Suppressor macrophage treated with lipopolysaccharide for 4 hours (primary cell): ENCODE measurements around the gene HES5.

Experiments
- DNase-seq: peaks from one replicate; pipeline ENCODE4 v3.0.0-alpha.2; 2020

HES5 gene

DNA sequence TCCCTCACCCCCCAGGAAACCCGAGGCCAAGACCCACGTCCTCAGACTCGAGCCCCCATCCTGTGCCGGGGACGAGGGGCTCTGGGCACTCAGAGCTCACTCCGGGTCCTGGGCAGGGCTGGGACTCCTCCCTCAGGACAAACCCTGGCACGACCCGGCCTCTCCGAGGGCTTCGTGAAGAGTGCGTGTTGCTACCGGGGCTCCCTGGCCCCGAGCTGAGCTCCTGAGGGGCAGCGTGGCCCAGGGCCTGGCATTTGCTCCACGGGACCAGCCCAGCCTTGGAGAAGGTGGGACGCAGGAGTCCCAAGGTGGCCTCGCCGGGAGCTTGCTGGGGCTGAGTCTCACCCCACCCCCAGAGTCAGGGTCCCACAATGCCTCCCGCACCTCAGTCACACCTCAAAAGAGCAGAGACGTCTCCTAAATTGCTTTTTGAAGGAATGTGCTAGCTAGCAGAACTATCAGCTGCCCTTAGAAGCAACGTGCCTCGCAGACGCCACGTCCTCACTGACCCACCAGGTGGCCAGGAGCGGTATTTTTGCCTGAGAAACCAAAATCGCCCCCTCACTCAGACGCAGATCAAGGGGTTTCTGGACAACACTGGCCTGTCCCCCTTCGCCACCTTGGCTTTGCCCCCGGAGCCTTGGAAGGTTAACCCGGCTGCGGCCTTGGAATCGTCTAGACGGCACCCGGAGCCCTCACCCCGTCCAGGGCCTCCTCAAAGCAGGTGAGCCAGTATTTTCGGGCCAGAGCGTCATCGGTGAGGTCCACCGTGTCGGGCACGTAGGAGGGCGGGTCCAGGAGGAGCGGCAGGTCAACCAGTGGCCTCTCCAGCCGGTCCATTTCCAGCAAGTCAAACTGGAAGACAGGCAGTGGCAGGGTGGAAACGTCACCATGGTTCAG lies 14.9 kb downstream of the HES5 start:
- no peak for DNase-seq

DNA sequence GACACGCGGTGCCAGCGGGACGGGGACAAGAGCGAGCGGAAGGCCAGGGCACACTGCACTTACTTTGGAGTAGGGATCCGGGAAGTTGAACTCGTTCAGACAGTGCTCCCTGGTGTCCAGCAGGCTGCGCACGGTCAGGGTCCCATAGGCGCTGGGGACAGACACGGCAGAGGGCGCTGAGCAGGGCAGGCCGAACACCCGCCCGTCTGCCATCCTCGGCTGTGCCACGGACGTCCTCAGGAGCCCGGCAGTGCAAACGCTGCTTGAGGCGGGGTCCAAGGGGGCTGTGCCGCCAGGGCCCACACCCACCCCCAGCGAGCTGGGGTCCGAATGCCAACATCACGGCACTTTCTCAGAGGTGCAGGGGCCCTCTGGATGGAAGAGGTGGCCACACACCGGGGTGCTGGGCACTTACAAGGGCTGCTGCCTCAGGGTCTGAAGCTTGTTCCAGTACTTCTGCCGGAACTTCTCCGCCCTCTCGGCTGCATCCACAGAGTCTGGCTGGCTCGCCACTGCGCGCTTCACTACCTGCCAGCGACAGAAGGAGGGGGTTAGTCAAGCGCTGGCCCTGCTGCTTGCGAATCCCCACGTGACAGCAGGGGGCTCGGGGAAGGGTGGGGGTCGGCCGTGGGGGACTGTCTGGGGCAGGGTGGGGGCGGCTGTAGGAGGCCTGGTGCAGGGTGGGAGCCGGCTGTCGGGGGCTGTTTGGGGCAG lies 16.0 kb downstream of the HES5 start:
- DNase-seq, result no peak

- no peak for DNase-seq
Measured at GRCh38 chr1:2512862-2513421, 17.1 kb downstream of the HES5 start.

GRCh38 chr1:2510366-2511155 lies 19.5 kb downstream of the HES5 start:
- DNase-seq, result no peak

- no peak for DNase-seq
Measured at GRCh38 chr1:2509589-2509988, 20.5 kb downstream of the HES5 start.

GRCh38 chr1:2508751-2509150 lies 21.3 kb downstream of the HES5 start:
- DNase-seq, result no peak

- DNase-seq, result no peak
Measured at GRCh38 chr1:2508180-2508579, 21.9 kb downstream of the HES5 start.

- DNase-seq, result no peak
Measured at GRCh38 chr1:2507744-2508155, 22.3 kb downstream of the HES5 start.

DNA sequence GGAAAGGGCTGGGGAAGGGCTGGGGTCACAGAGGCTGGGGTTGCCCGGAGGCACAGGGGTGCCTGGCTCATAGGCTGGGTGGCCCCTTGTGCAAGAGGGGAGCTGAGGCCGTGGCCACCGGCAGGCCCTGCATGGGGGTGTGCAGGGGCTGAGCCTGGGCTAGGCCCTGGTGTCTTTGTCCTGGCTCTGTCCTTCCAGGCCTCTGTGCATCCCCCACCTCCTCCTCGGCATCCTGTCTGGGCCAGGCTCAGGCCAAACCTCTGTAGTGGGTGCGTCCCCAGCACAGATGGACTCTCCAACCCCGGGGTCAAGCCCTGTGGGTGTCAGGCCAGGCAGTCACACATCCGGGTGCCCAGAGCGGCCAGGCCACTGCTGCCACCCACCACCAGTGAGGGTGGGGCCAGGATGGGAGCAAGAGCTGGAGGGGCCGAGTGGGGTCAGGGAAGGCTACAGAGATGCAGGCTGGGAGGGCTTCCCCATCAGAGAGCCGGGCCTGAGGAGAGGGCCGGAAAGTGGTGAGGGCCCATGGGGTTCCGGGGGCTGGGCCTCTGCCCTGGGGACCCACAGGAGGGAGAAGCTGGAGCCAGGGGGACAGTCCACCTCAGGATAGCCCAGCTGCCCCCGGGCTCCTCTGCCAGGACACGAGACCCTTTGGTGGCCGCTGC lies 23.0 kb downstream of the HES5 start:
- no peak for DNase-seq

DNA sequence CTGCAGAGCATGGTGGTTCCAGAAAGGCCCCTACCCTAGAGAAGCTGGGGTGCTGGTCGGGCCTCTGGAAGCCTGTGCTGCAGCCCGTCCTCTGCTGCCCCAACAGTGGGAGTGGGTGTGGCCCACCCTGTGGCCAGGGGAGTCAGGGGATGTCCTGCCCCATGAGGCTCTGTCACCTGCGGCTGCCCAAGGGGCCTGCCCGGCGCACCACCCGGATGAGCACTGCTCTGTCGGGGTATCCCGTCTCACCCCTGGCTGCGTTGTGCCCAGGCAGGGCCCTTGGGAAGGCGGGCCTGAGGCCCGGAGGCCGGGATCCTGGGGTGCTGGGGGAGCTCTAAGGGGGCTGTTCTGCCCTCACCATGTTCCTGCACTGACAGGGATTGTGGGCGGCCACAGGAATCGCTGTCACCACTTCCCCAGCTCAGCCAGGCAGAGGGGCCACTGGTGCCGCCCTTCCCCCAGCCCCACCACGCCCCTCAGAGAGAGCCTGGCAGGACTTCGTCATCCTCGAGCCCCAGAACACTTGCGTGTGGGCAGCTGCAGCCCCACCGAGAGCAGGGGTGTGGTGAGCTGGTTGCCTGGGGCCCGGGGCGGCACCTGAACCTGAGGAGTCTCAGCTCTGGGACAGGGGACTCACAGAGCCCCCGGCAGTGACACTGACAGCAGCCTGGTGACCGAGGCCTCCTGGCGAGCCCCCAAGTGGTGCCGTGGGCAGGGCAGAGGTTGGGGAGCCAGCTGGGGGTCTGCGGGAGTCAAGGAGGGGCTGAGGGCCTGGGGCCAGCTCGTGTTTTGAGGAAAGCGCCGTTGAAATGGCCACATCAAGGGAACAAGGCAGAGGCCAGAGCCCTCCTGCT lies 23.8 kb downstream of the HES5 start:
- DNase-seq, result no peak

DNA sequence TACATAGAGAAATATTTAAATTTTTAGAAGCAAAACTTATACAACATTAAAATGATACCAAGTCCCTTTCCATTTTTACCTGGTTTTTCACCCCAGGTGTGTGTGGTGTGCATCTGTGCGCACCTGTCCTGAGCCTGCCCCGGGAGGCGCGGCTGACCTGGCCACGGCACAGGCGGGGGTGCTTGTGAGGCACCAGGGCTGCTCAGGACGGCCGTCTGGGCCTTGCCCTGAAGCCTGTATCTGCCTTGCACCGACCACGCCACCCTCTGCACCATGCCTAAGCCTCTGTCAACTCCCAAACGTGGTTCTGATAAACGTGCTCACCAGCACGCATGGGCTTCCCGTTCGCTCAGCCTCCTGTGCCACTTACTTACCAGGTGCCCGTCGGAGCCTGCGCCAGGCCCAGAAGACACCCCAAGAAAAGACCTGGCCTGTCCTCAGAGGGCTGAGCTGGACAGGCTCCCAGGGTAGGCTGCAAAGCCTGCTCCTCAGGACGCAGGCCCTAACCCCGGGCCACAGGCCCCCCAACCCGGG lies 24.5 kb downstream of the HES5 start:
- no peak for DNase-seq

- no peak for DNase-seq
Measured at GRCh38 chr1:2504949-2505272, 25.2 kb downstream of the HES5 start.

- no peak for DNase-seq
Measured at GRCh38 chr1:2504225-2504948, 25.7 kb downstream of the HES5 start.

- DNase-seq, result no peak
Measured at GRCh38 chr1:2503554-2504224, 26.4 kb downstream of the HES5 start.

- no peak for DNase-seq
Measured at GRCh38 chr1:2502661-2503553, 27.2 kb downstream of the HES5 start.

- DNase-seq, result no peak
Measured at GRCh38 chr1:2502210-2502609, 27.9 kb downstream of the HES5 start.

GRCh38 chr1:2501820-2502119 lies 28.3 kb downstream of the HES5 start:
- no peak for DNase-seq

DNA sequence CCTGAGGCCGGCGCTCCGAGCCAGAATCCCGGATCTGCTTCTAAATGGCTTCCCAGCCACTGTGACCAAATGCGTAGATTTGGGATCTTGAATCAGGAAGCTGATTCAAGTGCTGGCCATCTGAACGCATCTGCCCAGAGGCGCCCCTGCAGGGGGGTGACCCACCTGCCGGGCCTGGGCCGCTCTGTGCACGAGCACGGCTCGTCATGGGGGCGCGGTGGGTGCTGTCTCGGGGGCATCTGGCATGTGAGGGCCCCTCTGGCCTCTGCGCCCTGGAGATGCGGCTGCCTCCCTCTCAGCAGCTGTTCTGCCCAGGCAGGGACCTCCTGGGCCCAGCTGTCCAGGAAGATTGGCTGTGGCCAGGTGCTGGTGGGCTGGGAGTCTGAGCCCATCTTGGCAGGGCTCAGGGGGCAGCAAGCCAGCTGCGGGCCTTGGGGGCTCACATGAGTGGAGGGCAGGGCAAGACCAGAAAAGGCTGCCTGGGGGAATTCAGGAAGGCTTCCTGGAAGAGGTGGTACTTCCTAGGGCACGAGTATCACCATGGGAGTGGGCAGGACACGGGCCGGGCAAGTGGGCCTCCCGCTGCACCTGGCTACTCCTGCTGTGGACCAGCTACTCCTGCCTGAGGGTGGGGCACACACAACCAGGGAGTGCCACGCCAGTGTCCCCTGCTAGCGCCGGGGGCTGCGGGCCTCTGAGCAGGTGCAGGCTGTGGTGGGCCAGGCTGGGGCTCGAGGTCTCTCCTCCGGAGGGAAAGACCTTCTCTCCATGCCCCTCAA lies 28.8 kb downstream of the HES5 start:
- DNase-seq, result no peak
